HG03060 (cell line): ENCODE results near the gene RNF113A.
"Not testable (repeated sequence)": the region's sequence is repeated elsewhere in the genome, so short reads cannot be mapped to it uniquely, and the experiment has no call there.

Experiments
- ATAC-seq: cut with Tn5 transposase; IDR thresholded peaks from one replicate; pipeline ENCODE4 v1.9.1; 2021; ENCODE audit warnings: low read depth, moderate number of reproducible peaks; ENCODE audit not compliant: unreplicated experiment

Gene RNF113A

DNA sequence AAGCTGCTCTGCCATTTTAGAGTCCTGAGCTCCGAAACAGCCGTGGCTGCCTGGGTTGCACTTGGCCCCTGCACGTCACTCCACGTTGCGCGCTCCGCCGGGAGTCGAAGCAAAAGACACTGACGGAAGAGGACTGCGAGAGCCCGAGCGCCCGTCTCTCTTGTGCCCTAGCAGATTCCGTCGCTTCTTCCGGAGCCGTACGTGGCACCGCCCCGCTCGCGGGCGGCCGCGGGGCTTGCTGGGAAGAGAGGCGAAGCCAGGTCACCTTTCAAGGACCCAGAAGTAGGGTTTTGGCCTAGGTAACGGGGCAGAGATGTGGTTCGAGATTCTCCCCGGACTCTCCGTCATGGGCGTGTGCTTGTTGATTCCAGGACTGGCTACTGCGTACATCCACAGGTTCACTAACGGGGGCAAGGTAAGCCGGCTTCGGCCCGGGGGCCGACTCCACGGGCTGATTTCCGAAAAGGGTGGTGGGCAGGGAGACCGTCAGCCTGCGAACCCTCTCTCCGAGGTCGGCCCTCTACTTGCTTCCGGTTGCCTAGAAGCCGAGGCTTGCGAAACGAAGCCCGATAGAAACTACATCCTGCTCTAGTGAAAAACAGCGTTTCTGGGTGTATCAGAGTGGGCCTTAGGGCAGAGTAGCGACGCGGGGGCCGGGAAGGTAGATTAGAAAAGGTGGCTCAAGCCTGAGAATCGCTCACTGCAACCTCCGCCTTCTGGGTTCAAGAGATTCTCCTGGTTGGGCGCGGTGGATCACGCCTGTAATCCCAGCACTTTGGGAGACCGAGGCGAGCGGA, at the start of gene RNF113A, which contains the start of gene NDUFA1:
TSS of gene RNF113A (minus strand) at position 135 of the 797 bp plus-strand sequence. CDS start at position 15, 120 bp downstream.
TSS of gene NDUFA1 (plus strand) at position 234 of the 797 bp plus-strand sequence. CDS start at position 314, 80 bp downstream.
- peak; percentile 85 for ATAC-seq

DNA sequence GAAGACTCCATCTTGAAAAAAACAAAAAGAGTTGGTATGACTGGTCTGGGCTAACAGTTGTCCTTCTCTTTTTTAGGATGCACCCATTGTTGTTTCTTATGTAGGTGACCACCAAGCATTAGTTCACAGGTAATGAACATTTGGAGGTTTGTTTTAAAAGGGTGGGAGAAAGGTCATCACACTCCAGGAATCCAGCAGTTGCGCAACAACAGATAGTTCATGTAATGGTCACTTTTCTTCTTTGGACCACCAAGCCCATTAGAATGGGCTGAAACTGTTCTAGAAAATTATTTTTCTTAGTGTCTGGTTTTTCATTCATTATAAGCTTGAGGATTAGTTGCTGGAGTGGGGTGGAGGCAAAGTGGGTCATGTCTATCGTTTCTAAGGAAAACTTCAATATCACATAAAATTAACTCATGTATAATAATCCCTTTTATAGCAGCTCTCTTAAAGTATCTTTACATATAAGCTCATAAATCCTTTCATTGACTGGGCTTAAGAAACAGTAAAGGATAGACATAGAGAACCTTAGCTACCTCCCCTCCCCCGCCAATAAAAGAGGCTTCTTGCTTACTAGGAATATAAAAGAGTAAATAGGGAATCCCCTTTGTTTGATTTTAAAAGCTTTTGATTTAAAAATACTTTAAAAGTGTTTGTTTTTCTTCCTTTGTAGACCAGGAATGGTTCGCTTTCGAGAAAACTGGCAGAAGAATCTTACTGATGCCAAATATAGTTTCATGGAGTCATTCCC, 48.5 kb upstream of the RNF113A start:
- no peak for ATAC-seq

DNA sequence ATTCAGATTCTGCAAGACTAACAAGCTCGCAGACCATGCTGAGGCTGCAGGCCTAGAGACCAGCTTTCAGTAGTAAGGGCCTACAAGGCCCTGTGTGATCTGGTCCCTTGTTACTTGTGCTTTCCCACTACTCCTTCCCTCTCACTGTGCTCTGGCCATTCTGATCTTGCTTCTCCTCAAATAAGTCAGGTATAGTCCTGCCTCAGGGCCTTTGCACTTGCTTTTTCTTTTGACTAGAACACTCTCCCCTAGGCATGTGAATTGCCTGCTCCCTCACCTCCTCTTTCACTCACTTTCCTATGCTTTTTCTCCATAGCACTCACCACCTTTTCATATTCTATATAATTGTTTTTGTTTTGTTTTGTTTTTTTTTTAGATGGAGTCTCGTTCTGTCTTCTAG, 46.3 kb upstream of the RNF113A start:
- ATAC-seq: no peak

DNA sequence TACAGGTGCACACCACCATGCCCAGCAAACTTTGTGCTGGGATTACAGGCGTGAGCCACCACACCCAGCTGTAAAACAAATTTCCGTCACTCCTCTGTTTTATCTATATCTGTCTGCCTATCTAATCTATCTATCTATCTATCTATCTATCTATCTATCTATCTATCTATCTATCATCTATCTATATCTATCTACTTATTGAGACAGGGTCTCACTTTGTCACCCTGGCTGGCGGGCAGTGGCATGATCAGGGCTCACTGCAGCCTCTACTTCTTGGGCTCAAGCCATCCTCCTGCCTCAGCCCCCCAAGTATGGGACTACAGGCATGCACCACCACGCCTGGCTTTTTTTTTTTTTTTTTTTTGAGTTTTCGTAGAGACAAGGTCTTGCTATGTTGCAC, 44.8 kb upstream of the RNF113A start:
- ATAC-seq: no peak

DNA sequence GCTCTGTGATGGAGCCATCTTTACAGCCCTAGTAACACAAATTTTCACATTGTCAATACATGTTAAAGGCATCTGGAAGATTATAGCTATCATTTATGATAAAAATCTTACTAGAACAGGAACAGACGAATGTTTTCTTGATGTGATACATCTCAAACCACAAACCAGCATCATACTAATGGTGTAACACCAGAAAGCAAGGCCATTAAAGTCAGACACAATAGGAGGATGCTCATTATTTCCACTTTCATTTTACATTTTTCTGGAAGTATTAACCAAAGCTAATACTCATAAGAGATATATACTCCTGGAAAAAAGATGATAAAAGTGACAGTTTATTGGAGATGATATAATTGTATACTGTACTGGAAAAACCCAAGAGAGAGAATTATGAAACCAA, 29.4 kb upstream of the RNF113A start:
- no peak for ATAC-seq

DNA sequence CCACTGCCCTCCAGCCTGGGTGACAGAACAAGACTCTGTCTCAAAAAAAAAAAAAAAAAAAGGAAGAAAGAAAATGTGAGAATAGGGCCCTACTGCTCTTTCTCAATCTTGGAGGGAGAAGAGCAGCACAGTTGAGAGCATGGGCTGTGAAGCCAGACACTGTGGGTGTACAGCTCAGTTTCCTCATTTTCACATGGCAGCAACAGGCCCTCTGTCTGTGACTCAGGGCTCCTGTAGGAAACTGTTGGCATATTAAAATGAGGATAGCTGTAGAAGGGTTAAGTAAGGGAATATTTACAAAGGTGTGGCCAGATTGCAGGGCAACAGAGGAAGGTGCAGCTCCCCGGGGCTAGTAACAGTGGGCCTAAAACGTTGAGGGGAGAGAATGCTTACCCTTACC, 27.6 kb upstream of the RNF113A start:
- no peak for ATAC-seq

DNA sequence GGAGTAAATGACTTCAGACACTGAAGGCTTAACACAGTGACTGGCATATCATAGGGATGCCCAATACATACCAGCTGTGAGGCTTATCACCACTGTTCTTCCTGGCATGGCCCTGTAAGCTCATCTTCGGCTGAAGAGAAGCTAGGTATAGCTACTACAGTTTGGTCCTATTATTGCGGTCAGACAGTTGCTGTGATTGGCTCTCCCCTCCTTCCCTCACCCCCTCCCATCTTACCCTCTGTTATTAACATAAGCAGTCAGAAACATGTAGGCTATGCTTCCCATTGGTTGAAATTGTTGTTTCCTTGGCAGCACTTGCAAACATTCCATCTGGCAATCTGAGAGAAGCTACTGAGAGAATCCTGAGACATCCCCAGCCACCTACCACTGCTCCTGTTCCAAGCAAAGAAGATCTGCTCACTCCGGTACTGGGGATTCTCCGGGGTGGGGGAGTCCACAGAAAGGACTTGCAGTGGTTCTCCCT, 24.4 kb upstream of the RNF113A start, which contains the start of gene AKAP14:
TSS of gene AKAP14 (plus strand) at position 51 of the 484 bp plus-strand sequence. CDS start 7,331 bp downstream, outside the sequence.
- ATAC-seq: no peak

DNA sequence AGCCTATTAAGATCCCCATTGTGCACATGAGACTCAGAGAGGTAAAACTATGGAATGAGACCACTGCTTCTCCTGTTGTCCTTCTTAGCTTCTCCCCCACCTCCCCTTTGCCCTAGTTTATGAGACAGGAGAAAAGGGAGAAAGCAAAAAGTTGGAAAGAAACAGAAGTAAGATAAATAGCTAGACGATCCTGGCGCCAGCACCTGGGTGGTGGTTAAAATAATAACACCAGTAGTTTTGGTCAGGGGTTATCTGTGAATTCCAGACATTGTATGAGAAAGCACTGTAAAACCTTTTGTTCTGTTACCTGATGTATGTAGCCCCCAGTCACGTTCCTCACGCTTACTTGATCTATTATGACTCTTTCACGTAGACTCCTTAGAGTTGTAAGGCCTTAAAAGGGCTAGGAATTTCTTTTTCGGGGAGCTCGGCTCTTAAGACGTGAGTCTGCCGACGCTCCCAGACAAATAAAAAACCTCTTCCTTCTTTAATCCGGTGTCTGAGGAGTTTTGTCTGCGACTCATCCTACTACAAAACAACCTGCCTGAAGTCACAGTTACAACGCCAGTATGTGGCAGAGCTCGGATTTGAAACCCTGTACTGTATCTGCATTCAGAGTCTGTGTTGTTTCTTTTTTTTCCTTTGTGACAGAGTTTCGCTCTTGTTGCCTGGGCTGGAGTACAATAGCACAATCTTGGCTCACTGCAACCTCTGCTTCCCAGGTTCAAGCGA, 20.6 kb upstream of the RNF113A start:
- not testable (repeated sequence) for ATAC-seq

DNA sequence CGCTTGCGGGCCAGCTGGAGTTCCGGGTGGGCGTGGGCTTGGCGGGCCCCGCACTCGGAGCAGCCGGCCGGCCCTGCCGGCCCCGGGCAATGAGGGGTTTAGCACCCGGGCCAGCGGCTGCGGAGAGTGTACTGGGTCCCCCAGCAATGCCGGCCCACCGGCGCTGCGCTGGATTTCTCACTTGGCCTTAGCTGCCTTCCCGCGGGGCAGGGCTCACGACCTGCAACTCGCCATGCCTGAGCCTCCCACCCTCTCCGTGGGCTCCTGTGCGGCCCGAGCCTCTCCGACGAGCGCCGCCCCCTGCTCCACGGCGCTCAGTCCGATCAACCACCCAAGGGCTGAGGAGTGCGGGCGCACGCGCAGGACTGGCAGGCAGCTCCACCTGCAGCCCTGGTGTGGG, 19.1 kb upstream of the RNF113A start:
- ATAC-seq: not testable (repeated sequence)

DNA sequence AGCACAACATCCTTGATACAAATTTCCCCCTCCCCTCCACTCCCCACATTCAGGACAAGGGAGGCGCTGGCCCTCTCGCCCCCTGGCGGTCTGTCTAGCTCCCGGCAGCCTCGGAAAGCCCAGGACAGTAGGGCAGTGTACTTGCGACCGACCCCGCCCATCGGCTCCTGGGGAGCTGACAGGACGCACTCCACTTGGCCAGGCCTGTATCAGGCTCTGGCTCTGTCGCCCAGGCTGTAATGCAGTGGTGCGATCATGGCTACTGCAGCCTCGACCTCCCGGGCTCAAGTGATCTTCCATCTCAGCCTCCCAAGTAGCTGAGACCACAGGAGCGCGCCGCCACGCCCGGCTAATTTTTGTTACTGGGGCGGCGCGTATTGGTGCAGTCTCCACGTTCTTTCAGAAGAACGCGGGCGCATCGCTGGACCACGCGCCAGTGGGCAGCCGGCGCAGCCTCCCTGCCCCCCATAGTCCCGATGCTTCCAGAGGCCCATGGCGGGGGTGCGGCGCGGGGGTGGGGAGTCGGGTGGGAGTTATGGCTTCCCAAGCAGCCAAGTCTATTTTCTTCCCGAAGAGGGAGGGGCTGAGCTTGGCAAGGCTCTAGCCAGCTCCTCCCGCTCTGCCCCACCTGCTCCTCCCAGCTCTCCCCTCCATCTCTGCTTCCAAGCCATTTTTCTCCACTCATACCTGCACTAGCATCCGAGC, 16.3 kb upstream of the RNF113A start:
- no peak for ATAC-seq

DNA sequence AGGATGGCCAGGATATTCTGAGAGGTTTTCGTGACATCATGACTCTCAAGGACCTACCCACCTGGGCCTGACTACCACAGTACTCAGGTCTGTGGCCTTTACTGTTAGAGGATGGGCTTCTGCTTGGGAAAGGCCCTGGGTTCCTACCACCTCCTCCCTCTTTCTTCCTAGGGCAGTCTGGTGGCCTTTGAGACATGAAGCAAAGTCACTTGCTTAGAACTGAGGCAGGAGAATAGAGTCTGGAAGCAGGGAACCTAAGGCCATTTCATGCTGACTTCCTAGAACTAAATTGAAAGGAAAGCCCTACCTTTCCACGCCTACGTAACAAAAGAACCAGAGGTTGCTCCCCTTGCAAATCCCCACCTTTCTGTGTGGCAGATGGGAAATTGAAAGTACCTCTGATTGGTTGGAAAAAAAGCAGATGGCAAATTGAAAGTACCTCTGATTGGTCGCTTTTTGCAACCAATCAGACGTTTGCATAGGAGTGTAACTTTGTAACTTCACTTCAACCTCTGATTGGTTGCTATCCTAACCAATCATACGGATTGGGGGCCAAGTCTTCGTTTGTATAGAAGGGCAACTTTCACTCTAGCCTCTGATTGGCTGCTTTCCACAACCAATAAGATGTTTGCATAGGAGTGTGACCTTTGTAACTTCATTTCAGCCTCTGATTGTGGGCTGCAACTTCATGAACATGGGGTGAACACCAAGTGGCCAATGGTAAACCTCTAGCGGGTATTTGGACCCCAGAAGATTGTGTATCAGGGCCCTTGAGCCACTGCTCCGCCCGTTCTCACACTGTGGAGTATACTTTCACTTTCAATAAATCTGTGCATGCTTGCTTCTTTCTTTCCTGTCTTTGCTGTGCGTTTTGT, 14.3 kb upstream of the RNF113A start:
- no peak for ATAC-seq

DNA sequence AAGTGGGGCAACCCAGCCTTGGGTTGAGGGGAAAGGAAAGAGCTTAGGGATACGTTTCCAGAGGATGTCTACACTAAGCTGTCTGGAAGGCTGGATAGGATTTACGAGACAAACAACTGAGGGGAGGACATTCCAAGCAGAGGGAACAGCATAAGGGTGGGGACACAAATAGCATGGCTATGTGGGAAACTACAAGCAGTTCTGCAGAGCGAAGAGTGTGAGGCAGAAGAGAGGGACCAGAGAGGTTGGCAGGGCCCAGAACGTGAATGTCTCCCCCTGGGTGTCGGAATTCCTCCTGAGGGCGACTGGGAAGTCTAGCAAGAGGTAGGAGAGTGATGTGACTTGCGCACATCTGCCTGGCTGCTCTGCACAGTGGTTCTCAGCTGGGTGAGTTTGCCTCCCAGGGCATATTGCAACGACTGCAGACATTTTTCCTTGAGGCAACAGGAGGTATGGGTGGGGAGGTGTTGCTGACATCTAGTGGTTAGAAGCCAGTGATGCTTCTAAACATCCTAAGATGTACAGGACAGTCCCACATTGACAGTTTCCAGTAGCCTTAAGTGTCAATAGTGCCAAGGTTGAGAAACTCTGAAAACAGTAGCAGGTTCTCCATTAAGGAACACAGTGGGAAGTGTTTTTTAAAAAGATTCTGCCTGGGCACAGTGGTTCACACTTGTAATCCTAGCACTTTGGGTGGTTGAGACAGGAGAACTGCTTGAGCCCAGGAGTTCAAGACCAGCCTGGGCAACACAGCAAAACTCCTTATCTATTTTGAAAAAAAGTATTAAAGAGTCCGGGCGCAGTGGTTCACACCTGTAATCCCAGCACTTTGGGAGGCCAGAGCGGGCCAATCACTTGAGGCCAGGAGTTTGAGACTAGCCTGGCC, 9.3 kb upstream of the RNF113A start:
- ATAC-seq: no peak

DNA sequence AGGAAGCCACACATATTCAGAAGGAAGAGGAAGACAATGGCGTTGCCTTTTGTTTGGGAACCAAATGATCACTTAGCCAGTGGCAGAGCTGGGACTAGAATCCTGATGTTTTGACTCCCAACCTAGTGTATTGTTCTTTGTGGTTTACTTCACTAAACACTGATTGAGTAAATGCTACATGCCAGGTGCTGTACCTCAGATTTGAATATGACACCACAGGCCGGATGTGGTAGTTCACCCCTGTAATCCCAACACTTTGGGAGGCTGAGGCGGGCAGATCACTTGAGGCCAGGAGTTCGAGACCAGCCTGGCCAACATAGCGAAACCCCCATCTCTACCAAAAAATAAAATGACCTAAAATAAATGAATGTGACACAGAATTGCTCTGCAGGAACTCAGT, 8.5 kb upstream of the RNF113A start:
- no peak for ATAC-seq

DNA sequence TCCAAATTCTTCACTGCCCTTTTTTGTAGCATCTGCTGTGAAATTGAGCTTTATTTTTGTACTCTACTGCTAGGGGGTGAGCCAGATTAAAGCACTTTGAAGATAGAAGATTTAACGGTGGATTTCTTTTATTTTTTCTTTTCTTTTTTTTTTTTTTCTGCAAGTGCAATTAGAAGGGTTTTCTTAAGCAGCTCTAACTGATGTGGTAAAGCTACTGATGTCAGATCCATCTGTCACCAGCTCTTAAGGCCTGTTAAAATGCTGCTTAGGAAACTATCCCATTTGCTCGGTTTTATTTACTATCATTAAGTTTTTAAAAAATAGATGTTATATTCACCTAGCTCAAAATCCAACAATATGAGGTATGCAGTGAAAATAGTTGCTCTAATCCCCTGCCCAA, 7.2 kb upstream of the RNF113A start:
- no peak for ATAC-seq

DNA sequence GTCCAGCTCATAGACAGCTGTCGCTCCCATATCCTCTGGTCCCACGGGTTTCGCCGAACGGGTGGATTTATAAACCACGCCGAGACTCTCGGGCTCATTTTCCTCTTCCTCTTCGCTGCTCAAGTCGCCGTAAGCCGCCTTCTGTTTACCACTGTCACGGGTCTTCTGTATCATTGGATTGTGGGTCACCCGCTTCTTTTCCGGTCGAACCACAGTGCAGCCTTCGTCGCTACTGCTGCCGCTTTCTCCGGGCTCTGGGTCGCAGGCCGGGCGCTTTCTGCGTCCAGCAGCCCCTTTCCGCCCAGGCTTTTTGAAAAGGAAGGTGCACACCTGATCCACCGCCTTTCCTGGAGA, 311 bp downstream of the RNF113A start:
- ATAC-seq: peak; percentile 19

DNA sequence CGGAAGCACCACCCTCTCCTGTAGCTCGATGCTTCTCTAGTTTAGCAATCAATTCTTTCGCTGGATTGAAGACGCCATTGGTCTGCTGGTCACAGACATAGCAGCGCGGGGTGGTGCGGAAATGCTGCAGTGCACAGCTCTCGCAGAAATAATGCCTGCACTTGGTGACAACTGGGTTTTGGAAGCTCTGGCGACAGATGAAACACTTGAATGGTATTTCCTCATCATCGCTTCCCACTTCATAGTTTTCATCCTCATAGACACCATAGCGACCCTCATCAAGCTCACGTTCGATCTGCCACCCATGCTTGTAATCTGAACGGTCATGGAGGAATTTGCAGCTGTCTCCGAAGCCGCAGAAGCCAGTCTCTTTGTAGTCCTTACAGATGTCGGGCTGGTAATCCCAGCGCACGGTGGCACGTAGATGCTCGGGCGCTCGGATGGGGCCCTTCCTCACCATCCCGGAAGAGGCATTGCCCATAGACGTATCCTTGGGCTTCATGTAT, 854 bp downstream of the RNF113A start:
- ATAC-seq: no peak

DNA sequence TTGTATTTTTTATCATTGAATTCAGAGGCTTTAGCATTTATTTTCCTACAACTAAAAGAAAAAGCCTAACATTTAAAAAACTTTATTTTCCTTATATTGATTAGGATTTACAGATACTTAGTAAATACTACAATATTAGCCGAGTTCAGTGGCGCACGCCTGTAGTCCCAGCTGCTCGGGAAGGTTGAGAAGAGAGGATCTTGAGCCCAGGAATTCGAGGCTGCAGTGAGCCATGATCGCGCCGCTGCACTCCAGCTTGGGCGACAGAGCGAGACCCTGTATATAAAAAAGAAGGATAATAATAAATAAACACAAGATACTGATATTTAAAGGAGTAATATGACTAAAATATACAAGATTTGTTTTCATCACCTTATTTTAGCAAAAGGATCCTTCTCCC, 18.1 kb downstream of the RNF113A start:
- ATAC-seq: no peak
